ENCODE results near the gene SH2D5.
"Not testable (repeated sequence)": the region's sequence is repeated elsewhere in the genome, so short reads cannot be mapped to it uniquely, and the experiment has no call there.

The SH2D5 gene

DNA sequence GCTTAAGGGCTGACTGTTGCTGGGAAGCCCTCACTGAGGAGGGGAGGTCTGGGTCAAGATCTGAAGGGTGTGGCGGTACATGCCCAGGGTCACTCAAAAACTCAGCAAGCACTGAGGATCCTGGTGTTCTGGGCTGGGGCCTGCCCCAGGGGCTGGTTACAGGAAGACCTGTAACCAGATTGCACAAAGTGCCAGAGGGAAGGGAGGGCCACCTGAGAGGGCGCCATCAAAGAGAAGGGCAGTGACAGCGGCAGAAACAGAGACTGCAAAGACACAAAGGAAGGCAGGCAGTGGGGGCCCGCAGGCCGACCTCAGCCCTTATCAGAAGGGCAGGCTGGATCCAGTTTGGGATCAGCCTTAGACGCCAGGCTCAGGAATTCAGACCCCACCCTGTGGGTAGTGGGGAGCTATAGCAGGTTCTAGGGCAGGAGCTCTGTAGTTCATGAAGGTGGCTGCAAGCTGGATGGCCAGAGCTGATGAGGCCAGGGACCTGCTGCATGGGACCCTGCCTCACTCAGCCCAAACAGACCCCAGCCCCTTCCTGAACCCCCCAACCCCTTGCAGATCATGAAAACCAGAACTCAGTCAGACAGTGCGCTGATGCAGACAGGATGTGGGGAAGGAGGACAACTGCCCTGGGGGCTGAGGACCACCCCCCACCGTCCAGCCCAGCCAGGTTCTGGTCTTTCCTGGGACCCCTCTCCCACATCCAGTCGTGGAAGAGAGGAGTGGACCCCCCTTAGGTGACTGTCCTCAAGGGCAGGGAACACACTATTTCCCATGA, 3.9 kb downstream of the SH2D5 start:
- DNase-seq = peak; percentile 16

- peak; percentile 26 for DNase-seq
Observed at GRCh38 chr1:20727746-20728316, 4.7 kb downstream of the SH2D5 start.

- DNase-seq = peak; percentile 12
Observed at GRCh38 chr1:20726932-20727745, 5.4 kb downstream of the SH2D5 start.

- DNase-seq = peak; percentile 19
Observed at GRCh38 chr1:20726118-20726911, 6.2 kb downstream of the SH2D5 start.

- DNase-seq = peak; percentile 19
Observed at GRCh38 chr1:20725189-20726117, 7.0 kb downstream of the SH2D5 start.

DNA sequence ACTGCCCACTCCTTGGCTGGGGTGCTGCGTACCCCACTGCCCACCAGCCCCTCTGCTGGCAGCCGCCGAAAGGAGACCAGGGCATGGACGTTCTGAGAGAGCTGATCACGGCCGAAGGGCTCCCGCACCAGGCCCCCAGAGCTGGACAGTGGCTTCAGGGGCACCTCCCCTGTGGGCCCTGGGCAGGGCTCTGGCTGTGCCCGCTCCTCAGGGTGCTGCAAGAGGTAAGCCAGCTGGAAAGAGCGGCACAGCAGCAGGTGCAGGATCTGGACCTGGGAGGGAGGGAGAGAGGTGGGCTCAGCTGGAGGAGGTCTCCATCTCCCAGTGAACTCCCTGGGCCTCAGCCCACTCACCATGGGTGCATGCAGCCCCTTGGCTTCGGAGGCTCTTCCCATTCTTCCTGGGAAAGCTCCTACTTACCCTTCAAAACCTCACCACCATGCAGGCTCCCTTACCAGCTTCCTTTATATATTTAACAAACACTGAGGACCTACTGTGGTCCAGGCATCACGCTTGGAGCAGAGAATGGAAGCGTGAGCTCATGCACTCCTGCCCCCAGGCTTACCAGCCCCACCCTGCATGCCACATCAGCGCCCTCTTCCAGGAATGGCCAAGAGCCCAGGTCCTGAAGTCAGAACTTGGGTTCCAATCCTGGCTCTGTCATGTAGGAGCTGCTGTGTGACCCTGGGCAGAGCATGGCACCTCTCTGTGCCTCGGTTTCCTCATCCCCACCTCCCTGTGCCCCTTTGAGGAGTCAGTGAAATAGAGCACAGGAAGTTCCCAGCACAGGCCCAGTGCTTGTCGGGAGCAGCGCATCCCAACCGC, 7.9 kb downstream of the SH2D5 start:
- DNase-seq = peak; percentile 19

GRCh38 chr1:20723537-20724363, 8.8 kb downstream of the SH2D5 start:
- peak; percentile 19 for DNase-seq

- no peak for DNase-seq
Observed at GRCh38 chr1:20723159-20723536, 9.4 kb downstream of the SH2D5 start.

GRCh38 chr1:20721117-20722061, 11.1 kb downstream of the SH2D5 start:
- no peak for DNase-seq

DNA sequence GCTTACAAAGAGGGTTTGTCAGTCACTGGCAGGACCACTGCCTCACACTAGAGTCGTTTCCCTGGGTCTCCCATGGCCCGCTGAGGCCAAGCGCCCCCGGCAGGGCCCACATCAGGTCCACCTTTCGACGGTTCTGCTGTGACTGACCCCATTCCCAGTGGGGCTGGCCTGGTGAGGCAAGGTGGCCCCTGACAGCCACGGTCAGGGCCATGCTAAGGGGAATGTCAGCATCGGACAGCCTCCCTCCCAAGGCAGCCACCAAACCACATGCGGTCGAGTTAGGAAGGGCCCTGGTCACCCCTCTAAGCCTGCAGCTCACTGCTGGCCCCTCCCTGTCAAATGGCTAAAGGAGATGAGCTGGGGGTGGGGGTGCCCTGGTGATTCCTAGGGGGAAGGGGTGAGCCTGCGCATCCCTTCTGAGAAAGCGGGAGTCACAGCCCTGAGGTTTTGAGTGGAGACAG, 11.8 kb downstream of the SH2D5 start:
- DNase-seq = no peak

- DNase-seq = no peak
Observed at GRCh38 chr1:20719871-20720620, 12.5 kb downstream of the SH2D5 start.

DNA sequence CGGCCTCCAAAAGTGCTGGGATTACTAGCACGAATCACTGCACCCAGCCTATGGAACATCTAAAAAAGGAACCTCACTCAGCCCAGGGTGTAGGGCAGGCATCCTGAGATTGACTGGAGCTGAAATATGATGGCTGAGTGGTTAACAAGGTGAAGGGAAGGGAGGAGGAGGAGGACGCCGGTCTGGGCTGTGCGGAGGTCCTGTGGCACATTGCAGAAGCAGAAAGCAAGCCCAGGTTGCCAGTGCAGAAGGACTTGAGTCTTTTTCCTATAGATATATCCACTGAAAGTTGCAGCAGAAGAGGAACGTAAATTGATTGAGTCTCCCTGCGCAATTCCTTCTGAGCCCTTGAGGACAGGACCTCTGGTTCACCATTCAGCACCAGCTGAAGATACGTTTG, 13.2 kb downstream of the SH2D5 start:
- DNase-seq = no peak

DNA sequence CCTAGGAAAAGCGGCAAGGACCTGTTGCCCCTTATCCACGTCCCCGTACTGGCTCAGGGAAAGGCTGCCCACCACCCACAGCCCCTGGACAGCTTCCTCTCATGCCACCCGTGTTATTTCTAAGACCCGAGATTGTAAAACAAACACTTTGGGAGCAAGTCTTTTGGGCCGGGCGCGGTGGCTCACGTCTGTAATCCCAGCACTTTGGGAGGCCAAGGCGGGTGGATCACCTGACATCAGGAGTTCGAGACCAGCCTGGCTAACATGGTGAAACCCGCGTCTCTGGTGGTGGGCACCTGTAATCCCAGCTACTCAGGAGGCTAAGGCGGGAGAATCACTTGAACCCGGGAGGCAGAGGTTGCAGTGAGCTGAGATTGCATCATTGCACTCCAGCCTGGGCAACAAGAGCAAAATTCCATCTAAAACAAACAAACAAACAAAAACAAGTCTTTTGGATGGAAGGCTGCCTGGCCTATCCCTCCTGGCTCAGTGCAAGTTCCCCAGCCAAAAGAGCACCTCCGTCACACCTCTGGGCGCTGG, 14.1 kb downstream of the SH2D5 start:
- DNase-seq = not testable (repeated sequence)

DNA sequence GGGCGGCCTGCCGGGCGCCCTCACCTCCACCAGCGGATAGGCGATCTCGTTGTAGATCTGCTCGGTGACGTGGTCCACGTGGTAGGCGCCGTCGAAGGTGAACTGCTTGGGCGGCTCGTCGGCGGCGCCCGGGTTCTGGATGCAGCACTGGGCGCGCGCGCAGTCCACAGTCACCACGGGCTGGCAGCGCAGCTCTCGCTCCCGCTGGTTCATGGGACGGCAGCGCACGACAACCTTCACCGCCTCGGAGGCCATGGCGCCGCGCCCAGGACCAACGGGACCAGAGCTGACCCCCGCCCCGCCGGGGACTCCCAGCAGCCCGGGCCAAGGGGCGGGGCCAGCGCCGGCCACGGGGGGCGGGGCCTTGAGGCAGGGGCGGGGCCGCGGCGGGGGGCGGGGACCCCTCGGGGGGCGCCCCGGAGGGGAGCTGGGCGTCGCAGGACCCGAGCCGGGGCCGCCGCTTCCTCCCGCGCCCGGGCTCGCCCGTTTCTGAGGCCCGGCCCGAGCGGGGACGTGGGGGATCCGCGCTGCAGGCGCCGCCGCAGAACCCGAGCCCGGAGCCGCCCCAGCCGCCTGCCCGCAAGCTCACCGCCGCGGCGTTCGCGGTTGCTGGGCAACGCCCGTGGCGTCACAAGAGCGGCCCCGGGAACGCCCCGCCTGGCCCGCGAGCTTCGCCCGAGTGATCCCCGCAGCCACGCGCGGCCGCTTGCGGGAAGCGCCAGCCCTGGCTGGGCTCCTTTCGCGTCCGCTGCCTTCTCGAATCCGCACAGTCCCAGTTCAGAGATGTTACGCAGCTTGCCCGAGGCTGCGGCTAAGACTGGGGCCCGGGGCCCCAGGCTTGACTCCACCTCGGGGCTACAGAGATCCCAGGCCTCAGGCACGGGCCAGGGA, 14.8 kb downstream of the SH2D5 start, which contains the start of gene KIF17:
KIF17 (minus strand) TSS at position 556 of the 891 bp plus-strand sequence; CDS start at position 255, 301 bp downstream.
- DNase-seq = peak; percentile 71

- no peak for DNase-seq
Observed at GRCh38 chr1:20716232-20716631, 16.3 kb downstream of the SH2D5 start.

DNA sequence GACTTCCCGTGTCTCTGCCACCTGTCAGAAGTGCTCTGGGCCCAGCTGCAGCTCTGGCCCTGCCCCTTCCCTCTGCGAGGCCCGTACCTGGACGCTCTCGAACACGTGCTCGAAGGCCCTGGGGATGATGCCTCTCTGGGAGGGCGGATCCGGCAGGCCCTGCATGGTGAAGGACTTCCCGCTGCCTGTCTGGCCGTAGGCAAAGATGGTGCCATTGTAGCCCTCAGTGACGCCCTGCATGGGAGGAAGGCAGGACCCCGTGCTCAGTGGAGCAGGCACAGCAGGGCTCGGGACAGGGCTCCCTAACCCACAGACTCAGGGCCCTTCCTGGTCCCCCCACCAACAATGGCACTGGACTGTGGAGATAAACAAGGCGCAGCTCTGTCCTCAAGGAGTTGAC, 17.1 kb downstream of the SH2D5 start:
- no peak for DNase-seq
